Measurements from ENCODE around the gene GCNA.
"Not testable (repeated sequence)": the region's sequence is repeated elsewhere in the genome, so short reads cannot be mapped to it uniquely, and the experiment has no call there.

GCNA gene

GRCh38 chrX:71578253-71579135 lies at the start of gene GCNA:
TSS of gene GCNA (plus strand) at chrX:71578437. CDS start at chrX:71580822, 2,385 bp downstream.
- no peak for DNase-seq

GRCh38 chrX:71532078-71532752 lies 46.0 kb upstream of the GCNA start:
- DNase-seq, result peak; percentile 75

- DNase-seq, result peak; percentile 95
These were observed 45.3 kb upstream of the GCNA start, which contains the start of gene OGT for GRCh38 chrX:71532753-71533425. TSS of gene OGT (plus strand) at chrX:71533104. CDS start at chrX:71533300, 196 bp downstream.

GRCh38 chrX:71533516-71533850 lies 44.8 kb upstream of the GCNA start:
- DNase-seq, result no peak

GRCh38 chrX:71533851-71534561 lies 44.2 kb upstream of the GCNA start:
- peak; percentile 78 for DNase-seq

GRCh38 chrX:71534773-71535544 lies 43.3 kb upstream of the GCNA start:
- DNase-seq, result no peak

- DNase-seq, result no peak
These were observed 42.0 kb upstream of the GCNA start for GRCh38 chrX:71536285-71536684.

- DNase-seq, result no peak
These were observed 40.5 kb upstream of the GCNA start for GRCh38 chrX:71537743-71538142.

- no peak for DNase-seq
These were observed 37.4 kb upstream of the GCNA start for GRCh38 chrX:71540801-71541200.

- no peak for DNase-seq
These were observed 36.8 kb upstream of the GCNA start for GRCh38 chrX:71541210-71542022.

- no peak for DNase-seq
These were observed 35.8 kb upstream of the GCNA start for GRCh38 chrX:71542411-71542810.

- no peak for DNase-seq
These were observed 35.4 kb upstream of the GCNA start for GRCh38 chrX:71542825-71543224.

GRCh38 chrX:71543316-71543715 lies 34.9 kb upstream of the GCNA start:
- DNase-seq, result no peak

- DNase-seq, result no peak
These were observed 32.9 kb upstream of the GCNA start for GRCh38 chrX:71545364-71545763.

- DNase-seq, result no peak
These were observed 31.4 kb upstream of the GCNA start for GRCh38 chrX:71546879-71547278.

- DNase-seq, result no peak
These were observed 30.9 kb upstream of the GCNA start for GRCh38 chrX:71547339-71547738.

- no peak for DNase-seq
These were observed 28.3 kb upstream of the GCNA start for GRCh38 chrX:71549986-71550385.

- DNase-seq, result no peak
These were observed 27.7 kb upstream of the GCNA start for GRCh38 chrX:71550578-71550977.

GRCh38 chrX:71556036-71556435 lies 22.2 kb upstream of the GCNA start:
- no peak for DNase-seq

- no peak for DNase-seq
These were observed 19.3 kb upstream of the GCNA start for GRCh38 chrX:71558920-71559319.

- DNase-seq, result not testable (repeated sequence)
These were observed 18.5 kb upstream of the GCNA start for GRCh38 chrX:71559773-71560172.
